ENCODE data around the gene TMEM151B. TPM values are rescaled to one million over a fixed set of nuclear protein-coding genes. Genes with fewer than 3 reads are reported as not detected.
A peak's percentile ranks its signal among the peaks of the same experiment; 100 is the strongest.

Gene TMEM151B
- total and polyA plus RNA-seq, 9 of the 15 experiments (the other 6 are each of a cell fraction or from before 2014, with no cell fraction given), result not detected

DNA sequence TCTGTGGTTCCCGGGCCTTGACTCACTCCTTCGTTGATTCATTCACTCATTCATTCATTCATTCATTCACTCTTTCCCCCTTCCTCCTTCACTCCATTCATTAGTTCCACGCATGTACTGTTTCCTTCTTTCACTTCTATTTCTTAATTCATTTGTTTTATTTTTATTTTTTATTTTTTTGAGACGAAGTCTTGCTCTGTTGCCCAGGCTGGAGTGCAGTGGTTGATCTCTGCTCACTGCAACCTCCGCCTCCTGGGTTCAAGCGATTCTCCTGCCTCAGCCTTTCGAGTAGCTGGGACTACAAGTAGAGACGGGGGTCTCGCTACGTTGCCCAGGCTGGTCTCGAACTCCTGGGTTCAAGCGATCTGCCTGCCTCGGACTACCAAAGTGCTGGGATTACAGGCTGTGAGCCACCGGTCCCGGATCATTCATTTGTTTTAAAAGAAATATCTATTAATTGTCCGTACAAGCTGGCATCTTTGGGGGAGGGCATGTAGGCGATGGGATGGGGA, 4.5 kb upstream of the TMEM151B start (continued):
- TF ChIP-seq, protein P1, sequence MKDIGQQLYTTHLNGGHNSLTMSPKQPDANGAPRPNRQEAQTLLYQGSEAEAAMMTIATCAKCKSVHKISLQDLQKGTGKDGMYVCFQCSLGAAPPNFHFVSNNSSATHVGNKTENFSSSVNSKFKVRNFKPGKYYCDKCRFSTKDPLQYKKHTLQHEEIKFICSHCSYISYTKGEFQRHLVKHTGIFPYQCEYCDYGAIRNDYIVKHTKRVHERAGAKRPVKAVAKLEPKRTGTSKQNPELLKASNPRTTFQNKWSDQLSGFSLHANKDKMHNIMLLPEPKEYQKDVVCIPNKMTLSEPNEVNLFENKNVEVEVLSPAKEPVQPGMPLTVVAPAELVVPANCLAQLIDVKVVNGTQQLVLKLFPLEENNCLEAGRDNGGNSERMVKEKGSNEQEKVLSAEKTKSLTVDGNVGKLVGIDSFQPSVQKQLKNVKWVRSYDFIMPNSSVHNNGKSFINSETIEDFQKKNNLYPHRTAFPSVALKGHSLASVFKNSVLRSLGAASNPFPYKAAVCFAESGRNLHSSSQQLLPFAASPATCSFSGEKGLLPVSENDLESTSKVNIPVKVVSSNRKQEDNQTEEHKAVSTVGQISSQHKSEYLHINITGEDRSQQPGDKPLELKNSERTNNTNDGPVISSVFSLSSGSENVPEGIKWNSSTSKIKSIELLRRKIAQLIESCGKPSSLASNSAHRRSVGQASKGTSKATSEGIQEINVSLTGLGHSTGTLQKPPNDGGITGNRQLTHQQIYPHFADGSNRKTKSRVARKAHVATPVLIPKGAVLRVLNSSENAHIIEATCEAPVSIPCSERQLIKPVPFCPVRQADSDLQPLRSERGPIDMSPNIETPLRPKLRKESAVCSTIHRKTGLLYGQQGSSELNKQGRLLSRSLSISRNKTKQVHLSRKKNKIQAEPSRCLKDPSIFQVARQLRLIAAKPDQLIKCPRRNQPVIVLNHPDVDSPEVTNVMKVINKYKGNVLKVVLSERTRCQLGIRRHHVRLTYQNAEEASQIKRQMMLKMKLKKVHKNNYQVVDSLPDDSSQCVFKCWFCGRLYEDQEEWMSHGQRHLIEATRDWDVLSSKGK (CRISPR knock-in tag; IDR thresholded peaks at IDR 0.05), result no peak
- TF ChIP-seq CREBBP (IDR thresholded peaks at IDR 0.05; ENCODE audit: low read depth, low read length), result no peak
- TF ChIP-seq RBM15 (IDR thresholded peaks at IDR 0.05; ENCODE audit: insufficient read depth, low read length), result no peak
- TF ChIP-seq, protein P2, sequence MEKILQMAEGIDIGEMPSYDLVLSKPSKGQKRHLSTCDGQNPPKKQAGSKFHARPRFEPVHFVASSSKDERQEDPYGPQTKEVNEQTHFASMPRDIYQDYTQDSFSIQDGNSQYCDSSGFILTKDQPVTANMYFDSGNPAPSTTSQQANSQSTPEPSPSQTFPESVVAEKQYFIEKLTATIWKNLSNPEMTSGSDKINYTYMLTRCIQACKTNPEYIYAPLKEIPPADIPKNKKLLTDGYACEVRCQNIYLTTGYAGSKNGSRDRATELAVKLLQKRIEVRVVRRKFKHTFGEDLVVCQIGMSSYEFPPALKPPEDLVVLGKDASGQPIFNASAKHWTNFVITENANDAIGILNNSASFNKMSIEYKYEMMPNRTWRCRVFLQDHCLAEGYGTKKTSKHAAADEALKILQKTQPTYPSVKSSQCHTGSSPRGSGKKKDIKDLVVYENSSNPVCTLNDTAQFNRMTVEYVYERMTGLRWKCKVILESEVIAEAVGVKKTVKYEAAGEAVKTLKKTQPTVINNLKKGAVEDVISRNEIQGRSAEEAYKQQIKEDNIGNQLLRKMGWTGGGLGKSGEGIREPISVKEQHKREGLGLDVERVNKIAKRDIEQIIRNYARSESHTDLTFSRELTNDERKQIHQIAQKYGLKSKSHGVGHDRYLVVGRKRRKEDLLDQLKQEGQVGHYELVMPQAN (IDR thresholded peaks at IDR 0.05; ENCODE audit: borderline replicate concordance), result peak; percentile 57; the same call in 1 of the 2 replicates
- no peak for TF ChIP-seq ZNF232 (CRISPR knock-in tag; IDR thresholded peaks at IDR 0.05)
- TF ChIP-seq PTRF (tag; IDR thresholded peaks at IDR 0.05), result 0 out of 2 replicates have a peak, but pooled peaks have one; percentile 26
- TF ChIP-seq RCOR1 (IDR thresholded peaks at IDR 0.05; ENCODE audit: borderline replicate concordance in 1 of 2, low read depth in 2 of 2, low read length in 2 of 2), result no peak
- TF ChIP-seq EWSR1 (IDR thresholded peaks at IDR 0.05; ENCODE audit: borderline replicate concordance, low read depth, partially characterized antibody), result no peak
- TF ChIP-seq, protein P3, sequence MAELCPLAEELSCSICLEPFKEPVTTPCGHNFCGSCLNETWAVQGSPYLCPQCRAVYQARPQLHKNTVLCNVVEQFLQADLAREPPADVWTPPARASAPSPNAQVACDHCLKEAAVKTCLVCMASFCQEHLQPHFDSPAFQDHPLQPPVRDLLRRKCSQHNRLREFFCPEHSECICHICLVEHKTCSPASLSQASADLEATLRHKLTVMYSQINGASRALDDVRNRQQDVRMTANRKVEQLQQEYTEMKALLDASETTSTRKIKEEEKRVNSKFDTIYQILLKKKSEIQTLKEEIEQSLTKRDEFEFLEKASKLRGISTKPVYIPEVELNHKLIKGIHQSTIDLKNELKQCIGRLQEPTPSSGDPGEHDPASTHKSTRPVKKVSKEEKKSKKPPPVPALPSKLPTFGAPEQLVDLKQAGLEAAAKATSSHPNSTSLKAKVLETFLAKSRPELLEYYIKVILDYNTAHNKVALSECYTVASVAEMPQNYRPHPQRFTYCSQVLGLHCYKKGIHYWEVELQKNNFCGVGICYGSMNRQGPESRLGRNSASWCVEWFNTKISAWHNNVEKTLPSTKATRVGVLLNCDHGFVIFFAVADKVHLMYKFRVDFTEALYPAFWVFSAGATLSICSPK (IDR thresholded peaks at IDR 0.05; ENCODE audit: borderline replicate concordance), result peak; percentile 44; the same call in 1 of the 2 replicates
- TF ChIP-seq, protein P4, sequence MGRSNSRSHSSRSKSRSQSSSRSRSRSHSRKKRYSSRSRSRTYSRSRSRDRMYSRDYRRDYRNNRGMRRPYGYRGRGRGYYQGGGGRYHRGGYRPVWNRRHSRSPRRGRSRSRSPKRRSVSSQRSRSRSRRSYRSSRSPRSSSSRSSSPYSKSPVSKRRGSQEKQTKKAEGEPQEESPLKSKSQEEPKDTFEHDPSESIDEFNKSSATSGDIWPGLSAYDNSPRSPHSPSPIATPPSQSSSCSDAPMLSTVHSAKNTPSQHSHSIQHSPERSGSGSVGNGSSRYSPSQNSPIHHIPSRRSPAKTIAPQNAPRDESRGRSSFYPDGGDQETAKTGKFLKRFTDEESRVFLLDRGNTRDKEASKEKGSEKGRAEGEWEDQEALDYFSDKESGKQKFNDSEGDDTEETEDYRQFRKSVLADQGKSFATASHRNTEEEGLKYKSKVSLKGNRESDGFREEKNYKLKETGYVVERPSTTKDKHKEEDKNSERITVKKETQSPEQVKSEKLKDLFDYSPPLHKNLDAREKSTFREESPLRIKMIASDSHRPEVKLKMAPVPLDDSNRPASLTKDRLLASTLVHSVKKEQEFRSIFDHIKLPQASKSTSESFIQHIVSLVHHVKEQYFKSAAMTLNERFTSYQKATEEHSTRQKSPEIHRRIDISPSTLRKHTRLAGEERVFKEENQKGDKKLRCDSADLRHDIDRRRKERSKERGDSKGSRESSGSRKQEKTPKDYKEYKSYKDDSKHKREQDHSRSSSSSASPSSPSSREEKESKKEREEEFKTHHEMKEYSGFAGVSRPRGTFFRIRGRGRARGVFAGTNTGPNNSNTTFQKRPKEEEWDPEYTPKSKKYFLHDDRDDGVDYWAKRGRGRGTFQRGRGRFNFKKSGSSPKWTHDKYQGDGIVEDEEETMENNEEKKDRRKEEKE (IDR thresholded peaks at IDR 0.05; ENCODE audit: borderline replicate concordance in 1 of 2, control insufficient read depth in 1 of 2, low read depth in 2 of 2, low read length in 1 of 2), result no peak
- TF ChIP-seq ESRRA (IDR thresholded peaks at IDR 0.05; ENCODE audit: borderline replicate concordance, low read depth), result no peak
- TF ChIP-seq MEF2A (IDR thresholded peaks at IDR 0.05; ENCODE audit: control insufficient read depth, low read depth, low read length), result no peak
- TF ChIP-seq PRMT5 (CRISPR knock-in tag; IDR thresholded peaks at IDR 0.05), result no peak
- peak; percentile 37 for TF ChIP-seq BRD9 (IDR thresholded peaks at IDR 0.05; ENCODE audit: low read depth, partially characterized antibody)
- no peak for TF ChIP-seq SAP30 (IDR thresholded peaks at IDR 0.05; ENCODE audit: borderline replicate concordance, insufficient read depth, low read depth, low read length, poor library complexity, severe bottlenecking)
- no peak for TF ChIP-seq HDAC3 (IDR thresholded peaks at IDR 0.05; ENCODE audit: borderline replicate concordance, partially characterized antibody)

Data from K562 (cell line).